OCI-LY7 (cell line): ENCODE data around the gene BBLN.

ENCODE experiments used
- CTCF ChIP-seq: fragments of 200-600 bp; sonication (generic); conservative IDR thresholded peaks from 2 replicates; pipeline ENCODE4 v1.5.1; 2014; ENCODE audit warnings: mild to moderate bottlenecking, antibody characterized with exemption, low read length, moderate library complexity, mixed read lengths
- EZH2phosphoT487 ChIP-seq: fragments of 200-600 bp; sonication (generic); IDR thresholded peaks from 2 replicates; pipeline ENCODE4 v1.6.1; 2018; ENCODE audit warnings: low read depth, borderline replicate concordance, mild to moderate bottlenecking, mixed run types, antibody characterized with exemption, low read length, moderate library complexity, mixed read lengths

- TF ChIP-seq CTCF, result no peak
- TF ChIP-seq EZH2phosphoT487, result no peak
Observed at GRCh38 chr9:128122809-128123175, 37.3 kb upstream of the BBLN start.
